NCI-H146 (cell line): ENCODE data around the gene TUFT1.
"Not testable (repeated sequence)": the region's sequence is repeated elsewhere in the genome, so short reads cannot be mapped to it uniquely, and the experiment has no call there.

Source experiments
- DNase-seq: peaks from one replicate; lab custom pipeline; 2025; lab: John Stamatoyannopoulos, UW

Gene TUFT1

GRCh38 chr1:151512801-151513625, 27.1 kb upstream of the TUFT1 start:
- DNase-seq, result peak; percentile 22

GRCh38 chr1:151513626-151514121, 26.4 kb upstream of the TUFT1 start:
- no peak for DNase-seq

GRCh38 chr1:151514366-151514765, 25.7 kb upstream of the TUFT1 start:
- peak; percentile 17 for DNase-seq

- DNase-seq, result no peak
Observed at GRCh38 chr1:151515265-151515664, 24.8 kb upstream of the TUFT1 start.

GRCh38 chr1:151516031-151516511, 24.0 kb upstream of the TUFT1 start:
- DNase-seq, result no peak

- no peak for DNase-seq
Observed at GRCh38 chr1:151518431-151518830, 21.7 kb upstream of the TUFT1 start.

- DNase-seq, result no peak
Observed at GRCh38 chr1:151518936-151519335, 21.2 kb upstream of the TUFT1 start.

- DNase-seq, result no peak
Observed at GRCh38 chr1:151519667-151520066, 20.4 kb upstream of the TUFT1 start.

GRCh38 chr1:151520359-151520758, 19.8 kb upstream of the TUFT1 start:
- no peak for DNase-seq

- not testable (repeated sequence) for DNase-seq
Observed at GRCh38 chr1:151522427-151522826, 17.7 kb upstream of the TUFT1 start.

GRCh38 chr1:151523326-151523725, 16.8 kb upstream of the TUFT1 start:
- DNase-seq, result no peak

GRCh38 chr1:151524736-151525135, 15.4 kb upstream of the TUFT1 start:
- no peak for DNase-seq

GRCh38 chr1:151526735-151527525, 13.2 kb upstream of the TUFT1 start:
- no peak for DNase-seq

GRCh38 chr1:151529211-151529702, 10.9 kb upstream of the TUFT1 start:
- no peak for DNase-seq

- no peak for DNase-seq
Observed at GRCh38 chr1:151529781-151530180, 10.3 kb upstream of the TUFT1 start.

- DNase-seq, result no peak
Observed at GRCh38 chr1:151530461-151530860, 9.6 kb upstream of the TUFT1 start.

GRCh38 chr1:151533870-151534269, 6.2 kb upstream of the TUFT1 start:
- no peak for DNase-seq

- peak; percentile 58 for DNase-seq
Observed at GRCh38 chr1:151534662-151535278, 5.3 kb upstream of the TUFT1 start.

GRCh38 chr1:151535326-151536271, 4.5 kb upstream of the TUFT1 start:
- DNase-seq, result no peak

GRCh38 chr1:151536499-151536898, 3.6 kb upstream of the TUFT1 start:
- DNase-seq, result no peak

GRCh38 chr1:151537112-151537511, 3.0 kb upstream of the TUFT1 start:
- DNase-seq, result no peak
